COLO668 (cell line): ENCODE measurements around the gene HMGXB4.
"Not testable (repeated sequence)": the region's sequence is repeated elsewhere in the genome, so short reads cannot be mapped to it uniquely, and the experiment has no call there.

Source experiments
- DNase-seq: peaks from one replicate; lab custom pipeline; 2025; ENCODE audit not compliant: unreplicated experiment; lab: John Stamatoyannopoulos, UW

HMGXB4 gene

GRCh38 chr22:35257321-35258190 is at the start of gene HMGXB4:
HMGXB4 (plus strand) TSS chr22:35257493; CDS start chr22:35262391, 4,898 bp downstream.
- DNase-seq, result peak; percentile 93

GRCh38 chr22:35208003-35208402 is 49.3 kb upstream of the HMGXB4 start:
- no peak for DNase-seq

GRCh38 chr22:35209203-35209602 is 48.1 kb upstream of the HMGXB4 start:
- DNase-seq, result no peak

- no peak for DNase-seq
These were observed 45.3 kb upstream of the HMGXB4 start for GRCh38 chr22:35212009-35212408.

GRCh38 chr22:35212996-35213395 is 44.3 kb upstream of the HMGXB4 start:
- no peak for DNase-seq

- no peak for DNase-seq
These were observed 42.3 kb upstream of the HMGXB4 start for GRCh38 chr22:35214968-35215367.

- no peak for DNase-seq
These were observed 41.3 kb upstream of the HMGXB4 start for GRCh38 chr22:35215993-35216392.

GRCh38 chr22:35217527-35217926 is 39.8 kb upstream of the HMGXB4 start:
- no peak for DNase-seq

- no peak for DNase-seq
These were observed 39.2 kb upstream of the HMGXB4 start for GRCh38 chr22:35218079-35218478.

GRCh38 chr22:35219012-35219411 is 38.3 kb upstream of the HMGXB4 start:
- DNase-seq, result no peak

GRCh38 chr22:35220221-35220620 is 37.1 kb upstream of the HMGXB4 start:
- DNase-seq, result no peak

- no peak for DNase-seq
These were observed 32.3 kb upstream of the HMGXB4 start for GRCh38 chr22:35225010-35225409.

- DNase-seq, result no peak
These were observed 30.2 kb upstream of the HMGXB4 start for GRCh38 chr22:35226958-35227647.

- DNase-seq, result no peak
These were observed 27.4 kb upstream of the HMGXB4 start for GRCh38 chr22:35229865-35230264.

GRCh38 chr22:35230417-35230816 is 26.9 kb upstream of the HMGXB4 start:
- DNase-seq, result no peak

- DNase-seq, result peak; percentile 4
These were observed 26.3 kb upstream of the HMGXB4 start for GRCh38 chr22:35230839-35231584.

GRCh38 chr22:35231585-35232084 is 25.7 kb upstream of the HMGXB4 start:
- DNase-seq, result peak; percentile 69

- DNase-seq, result not testable (repeated sequence)
These were observed 18.5 kb upstream of the HMGXB4 start for GRCh38 chr22:35238749-35239148.

GRCh38 chr22:35244507-35244906 is 12.8 kb upstream of the HMGXB4 start:
- DNase-seq, result not testable (repeated sequence)

- DNase-seq, result no peak
These were observed 7.1 kb upstream of the HMGXB4 start for GRCh38 chr22:35250156-35250555.

- no peak for DNase-seq
These were observed 3.3 kb upstream of the HMGXB4 start for GRCh38 chr22:35253946-35254345.
